Effector memory CD4-positive, alpha-beta T cell (primary cell): Measurements from ENCODE around the gene SLC2A1.
A peak's percentile ranks its signal among the peaks of the same experiment; 100 is the strongest.

Experiments
- DNase-seq, 3 donors: peaks; one replicate each; pipeline ENCODE4 v3.0.0-alpha.2; 2020
- H3K27ac ChIP-seq: 2 replicates; pipeline ENCODE4 v1.7.0; 2013; ENCODE audit warnings: mild to moderate bottlenecking, low read length, moderate library complexity; ENCODE audit not compliant: insufficient read depth, poor library complexity, severe bottlenecking
- H3K27me3 ChIP-seq: replicated peaks from 2 replicates; pipeline ENCODE4 v1.7.0; 2013; ENCODE audit warnings: mild to moderate bottlenecking, low read length; ENCODE audit not compliant: insufficient read depth, control insufficient read depth, poor library complexity, severe bottlenecking
- H3K36me3 ChIP-seq: 2 replicates; pipeline ENCODE4 v1.7.0; 2013; ENCODE audit warnings: mild to moderate bottlenecking, low read length, moderate library complexity; ENCODE audit not compliant: control insufficient read depth, insufficient read depth
- H3K4me1 ChIP-seq: 2 replicates; pipeline ENCODE4 v1.7.0; 2013; ENCODE audit warnings: low read length, mild to moderate bottlenecking; ENCODE audit not compliant: control insufficient read depth, insufficient read depth, poor library complexity, severe bottlenecking
- H3K4me3 ChIP-seq: 2 replicates; pipeline ENCODE4 v1.7.0; 2013; ENCODE audit warnings: low read length, low read depth, mild to moderate bottlenecking; ENCODE audit not compliant: insufficient read depth, poor library complexity, severe bottlenecking
- H3K9me3 ChIP-seq: 2 replicates; pipeline ENCODE4 v1.7.0; 2013; ENCODE audit warnings: mild to moderate bottlenecking, low read length, moderate library complexity; ENCODE audit not compliant: control insufficient read depth

The SLC2A1 gene

DNA sequence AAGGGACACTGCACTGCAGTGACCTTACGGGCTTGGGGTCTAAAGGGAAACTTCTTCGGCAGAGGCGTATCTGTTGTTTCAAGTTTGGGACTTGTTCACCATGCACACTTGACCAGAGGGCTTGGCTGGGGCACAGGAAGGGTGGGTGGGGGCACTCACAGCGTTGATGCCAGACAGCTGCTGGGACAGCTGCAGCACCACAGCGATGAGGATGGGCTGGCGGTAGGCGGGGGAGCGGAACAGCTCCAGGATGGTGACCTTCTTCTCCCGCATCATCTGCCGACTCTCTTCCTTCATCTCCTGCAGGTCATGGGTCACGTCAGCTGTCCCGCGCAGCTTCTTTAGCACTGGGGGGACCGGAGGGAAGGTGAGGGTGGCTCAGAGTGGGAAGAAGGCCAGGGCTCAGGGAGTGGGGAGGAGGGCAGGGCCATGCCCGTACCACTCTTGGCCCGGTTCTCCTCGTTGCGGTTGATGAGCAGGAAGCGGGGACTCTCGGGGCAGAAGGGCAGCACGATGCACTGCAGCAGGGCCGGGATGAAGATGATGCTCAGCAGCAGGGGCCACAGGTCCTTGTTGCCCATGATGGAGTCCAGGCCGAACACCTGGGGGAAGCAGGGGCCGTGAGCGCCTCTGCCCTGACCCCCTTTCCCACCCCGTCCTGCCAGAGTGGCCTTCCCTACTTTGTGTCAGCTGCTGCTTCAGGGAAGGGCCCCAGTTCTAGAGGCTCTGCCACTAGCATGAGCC lies 29.1 kb downstream of the SLC2A1 start:
- no peak for DNase-seq
- no peak overlapping the region for H3K27ac ChIP-seq
- peaks cover 51% of the 10 kb centered on the region for H3K4me1 ChIP-seq

DNA sequence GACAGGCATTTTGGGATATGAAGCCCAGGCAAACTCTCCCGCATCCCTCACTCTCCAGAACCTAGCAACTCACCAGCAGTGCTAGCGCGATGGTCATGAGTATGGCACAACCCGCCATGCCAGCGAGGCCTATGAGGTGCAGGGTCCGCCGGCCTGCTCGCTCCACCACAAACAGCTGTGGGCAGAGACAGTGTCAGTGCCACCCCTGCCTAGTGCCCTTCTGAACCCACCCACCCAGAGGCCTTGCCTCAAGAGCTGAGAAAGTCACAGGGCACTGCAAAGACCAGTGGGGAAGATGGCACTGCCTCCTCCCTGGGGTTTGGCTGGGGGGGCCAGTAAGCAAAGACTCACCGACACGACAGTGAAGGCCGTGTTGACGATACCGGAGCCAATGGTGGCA lies 29.8 kb downstream of the SLC2A1 start:
- no peaks in the 10 kb centered on the region for H3K9me3 ChIP-seq
- peaks cover 43% of the 10 kb centered on the region for H3K4me1 ChIP-seq
- H3K27ac ChIP-seq = no peak overlapping the region
- peaks cover 50% of the 10 kb centered on the region for H3K36me3 ChIP-seq
- no peak for DNase-seq
- no peaks in the 10 kb centered on the region for H3K27me3 ChIP-seq
- H3K4me3 ChIP-seq = no peak overlapping the region

More for the DNA sequence above, 29.1 kb downstream of the SLC2A1 start:
- Histone ChIP-seq H3K9me3 (no peaks in the 10 kb centered on the region), H3K4me3 (no peak overlapping the region), H3K27me3 (no peaks in the 10 kb centered on the region), H3K36me3 (peaks cover 50% of the 10 kb centered on the region)

DNA sequence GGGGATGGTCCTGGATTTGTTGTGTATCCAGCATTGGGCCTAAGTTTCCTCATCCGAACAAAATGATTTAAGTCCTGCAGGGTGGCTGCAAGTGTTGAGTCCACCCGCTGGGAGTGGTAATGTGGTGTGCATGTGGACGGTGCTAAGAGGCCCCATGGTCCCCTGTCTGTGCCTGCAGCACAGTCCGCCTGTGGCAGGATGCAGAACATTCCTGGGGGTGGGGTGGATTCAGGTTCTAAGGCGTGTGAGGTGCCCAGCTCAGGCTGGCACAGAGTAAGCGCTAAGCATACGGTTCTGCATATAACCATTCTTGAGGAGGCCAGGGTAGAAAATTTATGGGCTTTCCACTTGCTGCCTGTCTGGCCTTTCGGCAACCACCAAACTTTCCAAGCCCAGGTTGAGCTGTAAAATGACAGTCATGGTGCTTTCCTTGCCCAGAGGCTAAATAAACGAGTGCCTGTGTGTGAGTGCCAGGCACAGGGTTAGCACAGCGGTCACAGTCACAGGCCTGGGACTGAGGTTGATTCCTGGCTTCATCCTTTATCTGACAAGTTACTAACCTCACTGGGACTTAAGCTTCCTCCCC lies 30.7 kb downstream of the SLC2A1 start:
- H3K4me3 ChIP-seq = no peak overlapping the region
- peaks cover 50% of the 10 kb centered on the region for H3K36me3 ChIP-seq
- no peaks in the 10 kb centered on the region for H3K27me3 ChIP-seq
- no peak for DNase-seq
- peaks cover 41% of the 10 kb centered on the region for H3K4me1 ChIP-seq
- H3K27ac ChIP-seq = no peak overlapping the region
- no peaks in the 10 kb centered on the region for H3K9me3 ChIP-seq

DNA sequence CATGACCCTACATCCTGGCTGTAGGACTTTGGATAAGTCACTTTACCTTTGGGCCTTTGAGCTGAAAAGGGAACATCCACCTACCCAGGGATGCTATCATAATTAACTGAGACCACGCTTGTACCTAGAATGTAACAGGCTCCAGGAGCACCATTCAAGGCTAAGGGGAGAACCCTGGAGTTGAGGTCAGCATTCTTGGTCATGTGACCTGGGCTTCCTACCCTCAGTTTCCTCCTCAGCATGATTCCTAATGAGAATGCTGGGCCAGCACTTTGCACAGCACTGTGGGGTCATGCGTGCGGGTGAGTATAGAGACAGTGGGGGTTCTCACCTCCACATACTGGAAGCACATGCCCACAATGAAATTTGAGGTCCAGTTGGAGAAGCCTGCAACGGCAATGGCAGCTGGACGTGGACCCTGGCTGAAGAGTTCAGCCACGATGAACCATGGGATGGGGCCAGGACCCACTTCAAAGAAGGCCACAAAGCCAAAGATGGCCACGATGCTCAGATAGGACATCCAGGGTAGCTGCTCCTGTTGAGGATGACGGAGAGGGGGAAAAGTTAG lies 31.3 kb downstream of the SLC2A1 start:
- H3K4me3 ChIP-seq = no peak overlapping the region
- H3K36me3 ChIP-seq = peaks cover 50% of the 10 kb centered on the region
- H3K9me3 ChIP-seq = no peaks in the 10 kb centered on the region
- no peak for DNase-seq
- H3K27me3 ChIP-seq = no peaks in the 10 kb centered on the region
- H3K4me1 ChIP-seq = peaks cover 38% of the 10 kb centered on the region
- H3K27ac ChIP-seq = no peak overlapping the region

DNA sequence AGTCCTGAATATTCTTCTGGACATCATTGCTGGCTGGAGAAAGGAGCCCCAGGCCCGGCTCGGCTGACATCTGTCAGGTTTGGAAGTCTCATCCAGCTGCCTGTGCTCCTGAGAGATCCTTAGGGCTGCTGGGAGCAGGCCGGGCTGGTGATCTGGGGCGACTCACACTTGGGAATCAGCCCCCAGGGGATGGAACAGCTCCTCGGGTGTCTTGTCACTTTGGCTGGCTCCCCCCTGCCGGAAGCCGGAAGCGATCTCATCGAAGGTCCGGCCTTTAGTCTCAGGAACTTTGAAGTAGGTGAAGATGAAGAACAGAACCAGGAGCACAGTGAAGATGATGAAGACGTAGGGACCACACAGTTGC lies 31.8 kb downstream of the SLC2A1 start:
- no peaks in the 10 kb centered on the region for H3K27me3 ChIP-seq
- peaks cover 33% of the 10 kb centered on the region for H3K4me1 ChIP-seq
- H3K9me3 ChIP-seq = no peaks in the 10 kb centered on the region
- H3K27ac ChIP-seq = no peak overlapping the region
- peaks cover 50% of the 10 kb centered on the region for H3K36me3 ChIP-seq
- DNase-seq = no peak
- H3K4me3 ChIP-seq = no peak overlapping the region

DNA sequence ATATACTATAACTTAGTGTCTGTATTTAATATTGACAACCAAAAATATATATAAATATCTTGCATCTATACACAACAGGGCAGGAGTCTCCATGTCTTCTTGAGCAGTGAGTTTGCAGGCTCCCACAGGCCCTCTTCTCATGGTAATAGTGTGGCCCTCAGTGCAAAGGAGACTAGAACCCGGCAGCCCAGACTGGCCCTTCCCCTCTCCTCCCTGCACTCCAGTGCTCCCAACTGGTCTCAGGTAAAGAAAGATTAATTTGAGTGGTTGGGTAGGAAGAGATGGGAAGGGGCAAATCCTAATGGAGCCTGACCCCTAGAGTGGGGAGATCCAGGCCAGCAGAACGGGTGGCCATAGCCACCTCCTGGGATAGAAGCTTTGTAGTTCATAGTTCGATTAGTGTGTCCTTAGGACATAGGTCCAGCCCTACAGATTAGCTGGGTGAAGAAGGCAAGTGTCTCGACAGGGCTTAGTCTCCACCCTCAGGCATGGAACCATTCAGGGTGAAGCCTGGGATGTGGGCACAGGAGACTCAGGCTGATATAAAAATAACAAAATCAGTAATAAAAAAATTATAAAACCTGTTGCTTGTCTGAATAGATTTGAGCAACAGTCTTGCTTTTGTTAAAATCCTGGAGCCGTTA lies 32.3 kb downstream of the SLC2A1 start:
- DNase-seq = no peak
- Histone ChIP-seq H3K27ac (no peak overlapping the region), H3K4me1 (peaks cover 29% of the 10 kb centered on the region), H3K4me3 (no peak overlapping the region), H3K36me3 (peaks cover 50% of the 10 kb centered on the region), H3K9me3 (no peaks in the 10 kb centered on the region), H3K27me3 (no peaks in the 10 kb centered on the region)

DNA sequence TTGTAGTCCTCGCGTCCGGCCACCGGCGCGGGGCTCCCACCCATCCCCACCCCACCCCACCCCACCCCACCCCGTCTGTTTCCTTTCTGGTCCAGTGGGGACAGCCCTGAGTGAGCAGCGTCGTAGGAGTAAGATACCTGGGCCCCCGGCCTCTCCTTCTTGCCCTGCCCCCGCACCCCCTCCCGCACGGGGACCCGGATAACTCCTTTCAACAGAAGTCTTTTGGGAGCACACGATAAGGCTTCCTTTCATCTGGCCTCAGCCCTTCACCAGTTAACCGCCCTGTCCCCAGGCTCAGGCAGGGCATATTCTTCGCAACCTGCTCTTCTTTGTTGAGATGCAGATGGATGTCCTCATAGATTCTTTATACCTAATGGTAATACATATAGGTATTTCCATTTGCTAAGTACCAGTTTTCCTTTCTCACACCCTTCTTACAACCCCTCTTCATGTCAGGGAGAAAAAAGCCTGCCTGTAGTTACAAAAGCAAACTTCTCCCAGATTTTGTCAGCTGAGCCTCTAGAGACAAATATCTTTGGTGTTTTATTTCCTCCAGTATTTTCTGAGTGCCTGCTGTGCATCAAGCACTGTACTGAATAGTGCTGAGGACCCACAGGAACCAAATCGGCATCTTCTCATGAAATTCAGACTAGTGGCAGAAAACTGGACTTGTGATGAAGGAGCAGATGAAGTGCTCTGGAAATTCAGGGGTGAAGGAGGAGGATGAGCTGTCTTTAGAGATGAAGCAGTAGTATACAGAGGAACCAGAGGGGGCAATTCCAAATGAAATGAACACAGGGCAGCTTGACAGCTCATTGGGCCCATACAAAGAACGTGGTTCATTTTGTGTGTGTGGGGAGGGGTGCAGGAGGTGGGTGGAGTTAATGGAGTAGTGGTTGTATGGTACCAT lies 33.6 kb downstream of the SLC2A1 start:
- peak overlapping the region; percentile 87 for H3K27ac ChIP-seq
- H3K4me3 ChIP-seq = peak overlapping the region; percentile 81
- no peaks in the 10 kb centered on the region for H3K9me3 ChIP-seq
- peaks cover 44% of the 10 kb centered on the region for H3K36me3 ChIP-seq
- DNase-seq = no peak
- peaks cover 18% of the 10 kb centered on the region for H3K4me1 ChIP-seq
- no peaks in the 10 kb centered on the region for H3K27me3 ChIP-seq

DNA sequence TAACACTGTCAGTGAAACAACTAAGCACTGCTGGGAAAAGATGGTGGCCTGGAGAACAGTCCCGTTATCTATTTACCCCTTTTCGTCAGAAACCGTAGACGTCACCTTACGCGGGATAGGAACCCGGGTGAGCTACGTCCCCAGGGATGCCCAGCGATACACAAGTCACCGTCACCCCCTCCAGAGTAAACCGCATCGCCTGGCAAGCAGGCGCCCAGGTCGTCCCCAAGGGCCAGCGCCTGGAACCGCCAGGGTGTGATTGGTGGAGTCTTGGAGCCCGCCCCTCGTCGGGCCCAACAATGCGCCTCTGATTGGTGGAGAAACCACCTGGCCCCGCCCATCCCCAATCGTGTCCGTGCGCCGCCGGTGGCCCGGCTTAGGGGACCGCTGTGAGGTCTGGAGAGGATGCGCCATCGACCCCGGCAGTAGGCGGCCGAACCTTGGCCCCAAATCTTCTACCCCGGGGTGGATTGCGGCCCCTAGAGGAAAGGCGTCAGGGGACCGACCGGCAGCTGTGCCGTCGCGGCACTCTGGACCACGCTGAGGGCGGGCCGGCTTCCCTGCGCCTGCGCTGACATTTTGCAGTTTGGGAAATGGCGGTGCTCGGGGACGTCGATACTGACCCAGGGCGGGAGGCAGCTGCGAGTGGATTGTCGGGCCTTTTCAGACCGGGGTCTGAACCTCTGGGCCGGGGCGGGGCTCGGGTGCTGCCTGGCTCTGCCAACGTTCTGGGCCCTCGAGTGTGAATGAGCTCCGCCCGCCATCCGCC lies 34.4 kb downstream of the SLC2A1 start:
- peaks cover 36% of the 10 kb centered on the region for H3K36me3 ChIP-seq
- H3K9me3 ChIP-seq = no peaks in the 10 kb centered on the region
- peak overlapping the region; percentile 87 for H3K27ac ChIP-seq
- peak overlapping the region; percentile 81 for H3K4me3 ChIP-seq
- no peaks in the 10 kb centered on the region for H3K27me3 ChIP-seq
- peaks cover 18% of the 10 kb centered on the region for H3K4me1 ChIP-seq
- DNase-seq = peak; percentile 84 to 91 (median 87)
